Liver (tissue), 9 donors: ENCODE results near the gene SPATC1L. TPM values are rescaled to one million over a fixed set of nuclear protein-coding genes. Genes with fewer than 3 reads are reported as not detected.

Experiments used
- DNase-seq: peaks from one replicate; pipeline ENCODE4 v3.0.0-alpha.2; 2017; ENCODE audit warnings: low spot score
- H3K27ac ChIP-seq, 2 donors: one replicate each; pipeline ENCODE4 v1.7.0; 2013; ENCODE audit warnings: inconsistent platforms in 2 of 2, low read length in 2 of 2, control low read depth in 1 of 2, low read depth in 1 of 2, mild to moderate bottlenecking in 1 of 2
- H3K27me3 ChIP-seq, 4 donors: one replicate each; pipeline versions ENCODE4 v1.6.1 to v1.7.0; 2013; ENCODE audit warnings: low read length in 3 of 4, inconsistent platforms in 1 of 4, mild to moderate bottlenecking in 1 of 4, moderate library complexity in 1 of 4; ENCODE audit not compliant: control insufficient read depth in 4 of 4, insufficient read depth in 4 of 4
- H3K36me3 ChIP-seq, 4 donors: one replicate each; pipeline versions ENCODE4 v1.6.1 to v1.7.0; 2013; ENCODE audit warnings: low read length in 3 of 4, mild to moderate bottlenecking in 3 of 4, low read depth in 1 of 4, moderate library complexity in 1 of 4; ENCODE audit not compliant: control insufficient read depth in 4 of 4, insufficient read depth in 3 of 4
- H3K4me1 ChIP-seq, 4 donors: one replicate each; pipeline versions ENCODE4 v1.6.1 to v1.7.0; 2013; ENCODE audit warnings: low read length in 3 of 4, mild to moderate bottlenecking in 3 of 4, moderate library complexity in 1 of 4; ENCODE audit not compliant: control insufficient read depth in 4 of 4, insufficient read depth in 4 of 4
- H3K4me3 ChIP-seq, 3 donors: one replicate each; pipeline versions ENCODE4 v1.6.1 to v1.7.0; 2013; ENCODE audit warnings: low read length in 3 of 3, control low read depth in 1 of 3, low read depth in 1 of 3, mild to moderate bottlenecking in 1 of 3
- H3K9ac ChIP-seq, 2 donors: one replicate each; pipeline ENCODE4 v1.7.0; 2013; ENCODE audit warnings: low read length in 2 of 2, mild to moderate bottlenecking in 2 of 2, moderate library complexity in 2 of 2, control low read depth in 1 of 2, low read depth in 1 of 2
- H3K9me3 ChIP-seq, 4 donors: one replicate each; pipeline versions ENCODE4 v1.6.1 to v1.7.0; 2013; ENCODE audit warnings: low read length in 3 of 4; ENCODE audit not compliant: control insufficient read depth in 4 of 4
- EGR1 ChIP-seq, 2 donors: IDR thresholded peaks; 2 replicates each; pipeline ENCODE4 v1.6.1; 2016 to 2018; ENCODE audit warnings: antibody characterized with exemption in 2 of 2, low read depth in 2 of 2
- FOXA1 ChIP-seq: IDR thresholded peaks from 2 replicates; pipeline ENCODE4 v1.6.1; 2016; ENCODE audit warnings: antibody characterized with exemption
- FOXA2 ChIP-seq: IDR thresholded peaks from 2 replicates; pipeline ENCODE4 v1.6.1; 2016; ENCODE audit warnings: antibody characterized with exemption
- GABPA ChIP-seq, 2 donors: IDR thresholded peaks in 1 of 2; conservative IDR thresholded peaks in 1 of 2; 2 replicates each; pipeline ENCODE4 v1.6.1; 2016; ENCODE audit warnings: antibody characterized with exemption in 2 of 2, mild to moderate bottlenecking in 1 of 2, moderate library complexity in 1 of 2
- HNF4A ChIP-seq, 2 donors: conservative IDR thresholded peaks; 2 replicates each; pipeline ENCODE4 v1.6.1; 2016; ENCODE audit warnings: antibody characterized with exemption in 2 of 2, mild to moderate bottlenecking in 2 of 2
- JUND ChIP-seq, 2 donors: IDR thresholded peaks; 2 replicates each; pipeline ENCODE4 v1.6.1; 2016; ENCODE audit warnings: antibody characterized with exemption in 2 of 2
- MAX ChIP-seq: IDR thresholded peaks from 2 replicates; pipeline ENCODE4 v1.6.1; 2016; ENCODE audit warnings: antibody characterized with exemption
- NR2F2 ChIP-seq: IDR thresholded peaks from 2 replicates; pipeline ENCODE4 v1.6.1; 2016; ENCODE audit warnings: antibody characterized with exemption
- REST ChIP-seq: IDR thresholded peaks from 2 replicates; pipeline ENCODE4 v1.6.1; 2016; ENCODE audit warnings: antibody characterized with exemption, mild to moderate bottlenecking
- RXRA ChIP-seq, 2 donors: IDR thresholded peaks; 2 replicates each; pipeline ENCODE4 v1.6.1; 2017 to 2018; ENCODE audit warnings: antibody characterized with exemption in 2 of 2, mild to moderate bottlenecking in 1 of 2
- SP1 ChIP-seq: IDR thresholded peaks from 2 replicates; pipeline ENCODE4 v1.6.1; 2018; ENCODE audit warnings: antibody characterized with exemption, mild to moderate bottlenecking
- TAF1 ChIP-seq: conservative IDR thresholded peaks from 2 replicates; pipeline ENCODE4 v1.6.1; 2016; ENCODE audit warnings: antibody characterized with exemption, mild to moderate bottlenecking
- YY1 ChIP-seq: IDR thresholded peaks from 2 replicates; pipeline ENCODE4 v1.6.1; 2016; ENCODE audit warnings: antibody characterized with exemption, mild to moderate bottlenecking
- ZBTB33 ChIP-seq: IDR thresholded peaks from 2 replicates; pipeline ENCODE4 v1.6.1; 2016; ENCODE audit warnings: antibody characterized with exemption
- WGBS: extraction: QIAGEN DNeasy Blood & Tissue Kit; methylation state at CpG from one replicate; pipeline ENCODE4 v1.1.7; 2013; 5-methylcytosine and 5-hydroxymethylcytosine counted together
- polyA plus RNA-seq, 2 donors: library from polyadenylated mRNA; stranded (reverse) in 1 of 2; unstranded in 1 of 2; fragments of 200-250 nt in 1 of 2; fragments of >200 nt in 1 of 2; fragmentation: Nextera tagmentation in 1 of 2; extraction: Ambion mirVana in 1 of 2; gene quantifications; one replicate each; pipeline versions ENCODE4 v1.2.1 to v1.2.3, GENCODE V29; 2013 to 2015
- total RNA-seq, 2 donors: library from RNA; depleted of rRNA; stranded (reverse); fragments of >200 nt; gene quantifications; one replicate each; pipeline ENCODE4 v1.2.3, GENCODE V29; 2014
- TF ChIP-seq, protein P1 (sequence below): IDR thresholded peaks from 2 replicates; pipeline ENCODE4 v1.6.1; 2016; ENCODE audit warnings: antibody characterized with exemption
- TF ChIP-seq, protein P2 (sequence below): fragments of 150-350 bp; IDR thresholded peaks from 2 replicates; pipeline ENCODE4 v1.5.1; 2017; ENCODE audit warnings: improper control_type of control experiment, low read depth, low read length; ENCODE audit not compliant: missing input control
- donor health status: healthy.
- donor health status: healthy.
- donor health status: healthy.
- donor health status: healthy.
- donor health status: healthy.

The SPATC1L gene
- total and polyA plus RNA-seq, 4 donors = 0.33 to 3.5 (median 0.79) TPM

GRCh38 chr21:46158666-46159300 lies 25.5 kb downstream of the SPATC1L start:
- TF ChIP-seq RXRA (IDR thresholded peaks at IDR 0.05) (no peak), SP1 (no peak), HNF4A (conservative IDR thresholded peaks at IDR 0.05) (no peak), FOXA2 (no peak)
- TF ChIP-seq, protein P1, sequence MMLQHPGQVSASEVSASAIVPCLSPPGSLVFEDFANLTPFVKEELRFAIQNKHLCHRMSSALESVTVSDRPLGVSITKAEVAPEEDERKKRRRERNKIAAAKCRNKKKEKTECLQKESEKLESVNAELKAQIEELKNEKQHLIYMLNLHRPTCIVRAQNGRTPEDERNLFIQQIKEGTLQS = no peak
- Histone ChIP-seq H3K4me1 (peaks cover 2 to 17% (median 7%) of the 10 kb centered on the region in 4 donors), H3K4me3 (no peak overlapping the region), H3K9me3 (no peaks in the 10 kb centered on the region), H3K36me3 (peaks cover 0 to 3% (median 0%) of the 10 kb centered on the region in 4 donors), H3K27ac (no peak overlapping the region), H3K27me3 (no peaks in the 10 kb centered on the region), H3K9ac (no peak overlapping the region)
- WGBS = 96% methylated on average over 10 of the region's 10 CpGs
- DNase-seq = peak; percentile 21

- Histone ChIP-seq H3K4me1 (peaks cover 2 to 23% (median 10%) of the 10 kb centered on the region in 4 donors), H3K9me3 (no peaks in the 10 kb centered on the region), H3K9ac (no peak overlapping the region), H3K27ac (no peak overlapping the region), H3K27me3 (no peaks in the 10 kb centered on the region), H3K4me3 (no peak overlapping the region), H3K36me3 (peaks cover 0 to 3% (median 0%) of the 10 kb centered on the region in 4 donors)
- DNase-seq = peak; percentile 23
- TF ChIP-seq YY1 = no peak
- TF ChIP-seq, protein P2, sequence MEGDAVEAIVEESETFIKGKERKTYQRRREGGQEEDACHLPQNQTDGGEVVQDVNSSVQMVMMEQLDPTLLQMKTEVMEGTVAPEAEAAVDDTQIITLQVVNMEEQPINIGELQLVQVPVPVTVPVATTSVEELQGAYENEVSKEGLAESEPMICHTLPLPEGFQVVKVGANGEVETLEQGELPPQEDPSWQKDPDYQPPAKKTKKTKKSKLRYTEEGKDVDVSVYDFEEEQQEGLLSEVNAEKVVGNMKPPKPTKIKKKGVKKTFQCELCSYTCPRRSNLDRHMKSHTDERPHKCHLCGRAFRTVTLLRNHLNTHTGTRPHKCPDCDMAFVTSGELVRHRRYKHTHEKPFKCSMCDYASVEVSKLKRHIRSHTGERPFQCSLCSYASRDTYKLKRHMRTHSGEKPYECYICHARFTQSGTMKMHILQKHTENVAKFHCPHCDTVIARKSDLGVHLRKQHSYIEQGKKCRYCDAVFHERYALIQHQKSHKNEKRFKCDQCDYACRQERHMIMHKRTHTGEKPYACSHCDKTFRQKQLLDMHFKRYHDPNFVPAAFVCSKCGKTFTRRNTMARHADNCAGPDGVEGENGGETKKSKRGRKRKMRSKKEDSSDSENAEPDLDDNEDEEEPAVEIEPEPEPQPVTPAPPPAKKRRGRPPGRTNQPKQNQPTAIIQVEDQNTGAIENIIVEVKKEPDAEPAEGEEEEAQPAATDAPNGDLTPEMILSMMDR = no peak
- TF ChIP-seq GABPA (IDR thresholded peaks at IDR 0.05 in 1 of 2, conservative IDR thresholded peaks at IDR 0.05 in 1 of 2) = no peak
- no peak for TF ChIP-seq JUND (IDR thresholded peaks at IDR 0.05)
- TF ChIP-seq SP1 = no peak
- TF ChIP-seq HNF4A (conservative IDR thresholded peaks at IDR 0.05) = no peak
- no peak for TF ChIP-seq MAX
- no peak for TF ChIP-seq RXRA (IDR thresholded peaks at IDR 0.05)
- TF ChIP-seq EGR1 (IDR thresholded peaks at IDR 0.05; ENCODE audit: low read depth in 2 of 2) = no peak
- no peak for TF ChIP-seq FOXA1
- WGBS = 94% methylated on average over 15 of the region's 15 CpGs
Measured at GRCh38 chr21:46157987-46158451, 26.2 kb downstream of the SPATC1L start.

DNA sequence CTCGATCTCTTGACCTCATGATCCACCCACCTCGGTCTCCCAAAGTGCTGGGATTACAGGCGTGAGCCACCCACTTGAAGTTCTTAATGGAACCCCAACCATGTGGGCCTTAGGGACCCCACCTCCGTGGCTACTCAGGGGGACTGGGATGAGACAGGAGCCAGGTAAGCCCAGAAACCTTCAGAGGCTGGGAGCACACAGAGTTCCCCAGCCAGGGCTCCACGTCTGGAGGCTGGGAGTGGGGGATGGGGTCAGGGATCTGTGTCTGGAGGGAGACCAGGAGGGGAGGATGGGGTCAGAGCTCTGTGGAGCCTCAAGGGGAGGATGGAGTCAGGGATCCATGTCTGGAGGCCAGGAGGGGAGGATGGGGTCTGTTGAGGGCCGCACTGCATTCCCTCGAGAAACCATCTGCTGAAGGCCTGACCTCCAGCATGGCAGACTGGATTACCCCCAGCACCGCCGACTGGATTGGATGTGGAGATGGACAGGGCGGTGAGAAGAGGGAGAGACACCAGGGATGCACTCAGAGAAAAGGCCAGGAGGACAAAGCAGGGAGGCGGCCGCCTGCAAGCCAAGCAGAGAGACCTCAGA lies 26.8 kb downstream of the SPATC1L start:
- Histone ChIP-seq H3K36me3 (peaks cover 0 to 3% (median under 1%) of the 10 kb centered on the region in 4 donors), H3K9ac (no peak overlapping the region), H3K4me1 (peaks cover 4 to 29% (median 13%) of the 10 kb centered on the region in 4 donors), H3K27ac (no peak overlapping the region), H3K9me3 (no peaks in the 10 kb centered on the region), H3K4me3 (no peak overlapping the region), H3K27me3 (no peaks in the 10 kb centered on the region)
- TF ChIP-seq SP1 (no peak), MAX (no peak), FOXA1 (no peak), EGR1 (IDR thresholded peaks at IDR 0.05; ENCODE audit: low read depth in 2 of 2) (no peak), TAF1 (no peak), YY1 (no peak), GABPA (IDR thresholded peaks at IDR 0.05 in 1 of 2, conservative IDR thresholded peaks at IDR 0.05 in 1 of 2) (no peak), REST (no peak), JUND (IDR thresholded peaks at IDR 0.05) (no peak), ZBTB33 (no peak), RXRA (IDR thresholded peaks at IDR 0.05) (no peak), HNF4A (conservative IDR thresholded peaks at IDR 0.05) (no peak), NR2F2 (no peak), FOXA2 (no peak)
- TF ChIP-seq, protein P1 = no peak
- peak; percentile 26 for DNase-seq
- 94% methylated on average over 12 of the region's 12 CpGs for WGBS
